ENCODE results near the gene VASN.
"Not testable (repeated sequence)": the region's sequence is repeated elsewhere in the genome, so short reads cannot be mapped to it uniquely, and the experiment has no call there.

Gene VASN

DNA sequence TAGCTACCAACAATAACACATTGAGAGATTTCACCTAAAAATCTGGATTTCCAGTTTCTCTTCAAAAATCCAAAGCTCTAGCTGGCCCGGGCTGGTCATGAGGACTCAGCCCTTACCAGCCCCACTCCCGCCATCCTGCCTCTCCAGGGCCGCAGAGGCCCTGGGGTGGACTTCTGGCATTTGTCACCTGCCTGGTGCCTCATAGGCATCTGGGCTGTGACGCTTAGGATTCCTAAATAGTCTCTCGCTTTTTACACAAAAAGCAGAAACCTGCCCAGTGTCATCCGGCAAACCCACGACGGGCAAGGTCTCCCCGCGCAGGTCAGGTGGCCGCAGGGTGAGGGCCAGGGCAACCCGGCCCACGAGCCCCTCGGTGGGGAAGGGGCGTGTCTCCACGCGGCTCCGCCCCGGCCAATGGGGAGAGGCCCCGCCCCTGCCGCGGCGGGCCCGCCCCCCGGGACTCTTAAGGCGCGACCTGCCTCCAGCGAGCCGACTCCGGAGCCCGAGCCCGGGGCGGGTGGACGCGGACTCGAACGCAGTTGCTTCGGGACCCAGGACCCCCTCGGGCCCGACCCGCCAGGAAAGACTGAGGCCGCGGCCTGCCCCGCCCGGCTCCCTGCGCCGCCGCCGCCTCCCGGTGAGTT, at the start of gene VASN:
VASN (plus strand) TSS at position 492 of the 644 bp plus-strand sequence. CDS start 9,030 bp downstream, outside the sequence.
- peak; percentile 74 for DNase-seq

- no peak for DNase-seq
These were observed 49.3 kb upstream of the VASN start for GRCh38 chr16:4322121-4323052.

- no peak for DNase-seq
These were observed 48.4 kb upstream of the VASN start for GRCh38 chr16:4323071-4323844.

DNA sequence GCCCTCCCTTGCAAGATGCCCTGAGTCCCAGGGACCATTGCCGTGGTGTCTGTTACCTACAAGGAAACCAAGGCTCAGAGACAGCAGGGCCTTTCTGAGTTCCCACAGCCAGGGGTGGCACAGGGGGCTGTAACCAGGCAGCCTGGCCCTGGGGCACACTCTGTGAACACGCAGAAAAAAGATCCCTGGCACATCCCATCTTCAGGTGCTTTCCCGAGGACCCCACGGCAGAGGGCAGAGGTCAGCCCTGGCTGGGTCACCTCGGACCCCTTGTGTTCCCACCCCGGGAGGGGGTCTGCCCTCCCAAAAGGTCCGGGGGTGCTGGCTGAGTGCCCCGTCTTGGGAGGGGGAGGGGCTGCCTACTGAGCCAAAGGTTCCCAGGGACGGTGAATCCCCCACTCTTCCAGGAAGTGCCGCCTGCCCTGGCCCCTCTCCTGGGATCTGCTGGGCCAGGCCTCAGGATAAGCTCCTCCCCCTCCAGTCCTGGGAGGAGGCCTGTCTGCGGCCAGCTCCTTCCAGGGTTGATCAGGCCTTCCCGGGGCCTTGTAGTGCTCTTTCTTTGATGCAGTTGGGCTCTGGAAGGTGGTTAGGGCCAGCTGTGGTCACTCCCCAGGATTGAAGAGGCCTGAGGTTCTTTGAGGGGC, 47.7 kb upstream of the VASN start:
- no peak for DNase-seq

- DNase-seq: no peak
These were observed 47.0 kb upstream of the VASN start for GRCh38 chr16:4324492-4325252.

DNA sequence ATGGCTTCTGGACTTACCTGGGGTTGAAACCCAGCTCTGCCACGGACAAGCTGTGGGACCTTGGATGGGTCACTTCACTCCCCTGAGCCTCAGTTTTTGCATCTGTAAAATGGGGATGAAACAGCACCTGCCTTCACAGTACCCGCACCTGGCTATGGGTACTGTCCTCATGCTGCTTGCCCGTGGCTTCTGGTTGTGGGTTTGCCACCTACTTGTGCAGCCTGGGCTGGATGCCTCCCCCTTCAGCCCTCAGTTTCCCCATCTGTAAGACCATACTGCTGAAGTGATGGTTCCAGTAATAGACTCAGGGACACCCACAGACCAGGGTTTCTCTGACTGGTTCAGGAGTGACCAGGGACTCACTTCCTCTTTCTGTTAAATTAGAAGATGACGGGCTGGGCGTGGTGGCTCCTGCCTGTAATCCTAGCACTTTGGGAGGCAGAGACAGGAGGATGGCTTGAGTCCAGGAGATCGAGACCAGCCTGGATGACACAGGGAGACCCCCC, 46.3 kb upstream of the VASN start:
- DNase-seq: no peak

DNA sequence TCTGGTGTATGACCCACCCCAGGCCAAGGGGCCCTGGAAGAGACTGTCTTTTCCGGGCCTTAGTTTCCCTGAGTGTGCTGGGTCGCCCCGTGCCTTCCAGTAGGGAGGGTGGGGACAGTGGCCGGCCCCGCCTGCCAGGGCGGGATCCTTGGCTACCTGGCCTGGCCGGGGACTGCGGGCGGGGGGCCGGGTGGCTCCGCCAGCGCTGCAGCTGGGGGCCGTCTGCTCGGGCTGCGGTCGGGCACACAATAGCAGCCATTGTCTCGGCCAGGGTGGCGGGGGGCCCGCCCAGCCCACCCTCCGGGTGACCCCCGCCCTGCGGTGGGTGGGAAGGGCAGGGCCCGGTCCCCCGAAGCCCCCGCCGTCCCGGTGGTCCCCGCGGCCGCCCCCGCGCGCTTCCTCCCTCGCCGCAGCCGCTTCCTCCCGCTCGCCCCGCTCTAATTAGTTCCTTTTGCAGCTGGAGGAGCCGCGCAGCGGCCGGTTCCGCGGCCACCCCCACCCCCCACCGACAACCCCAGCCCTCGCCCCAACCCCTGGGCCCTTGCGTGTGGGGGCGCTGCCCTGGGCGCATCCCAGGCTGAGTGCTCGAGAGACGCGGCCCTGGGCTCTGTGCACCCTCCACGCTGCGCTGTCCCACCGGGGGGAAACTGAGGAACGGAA, 44.1 kb upstream of the VASN start:
- no peak for DNase-seq

GRCh38 chr16:4328046-4328781, 43.4 kb upstream of the VASN start:
- peak; percentile 59 for DNase-seq

DNA sequence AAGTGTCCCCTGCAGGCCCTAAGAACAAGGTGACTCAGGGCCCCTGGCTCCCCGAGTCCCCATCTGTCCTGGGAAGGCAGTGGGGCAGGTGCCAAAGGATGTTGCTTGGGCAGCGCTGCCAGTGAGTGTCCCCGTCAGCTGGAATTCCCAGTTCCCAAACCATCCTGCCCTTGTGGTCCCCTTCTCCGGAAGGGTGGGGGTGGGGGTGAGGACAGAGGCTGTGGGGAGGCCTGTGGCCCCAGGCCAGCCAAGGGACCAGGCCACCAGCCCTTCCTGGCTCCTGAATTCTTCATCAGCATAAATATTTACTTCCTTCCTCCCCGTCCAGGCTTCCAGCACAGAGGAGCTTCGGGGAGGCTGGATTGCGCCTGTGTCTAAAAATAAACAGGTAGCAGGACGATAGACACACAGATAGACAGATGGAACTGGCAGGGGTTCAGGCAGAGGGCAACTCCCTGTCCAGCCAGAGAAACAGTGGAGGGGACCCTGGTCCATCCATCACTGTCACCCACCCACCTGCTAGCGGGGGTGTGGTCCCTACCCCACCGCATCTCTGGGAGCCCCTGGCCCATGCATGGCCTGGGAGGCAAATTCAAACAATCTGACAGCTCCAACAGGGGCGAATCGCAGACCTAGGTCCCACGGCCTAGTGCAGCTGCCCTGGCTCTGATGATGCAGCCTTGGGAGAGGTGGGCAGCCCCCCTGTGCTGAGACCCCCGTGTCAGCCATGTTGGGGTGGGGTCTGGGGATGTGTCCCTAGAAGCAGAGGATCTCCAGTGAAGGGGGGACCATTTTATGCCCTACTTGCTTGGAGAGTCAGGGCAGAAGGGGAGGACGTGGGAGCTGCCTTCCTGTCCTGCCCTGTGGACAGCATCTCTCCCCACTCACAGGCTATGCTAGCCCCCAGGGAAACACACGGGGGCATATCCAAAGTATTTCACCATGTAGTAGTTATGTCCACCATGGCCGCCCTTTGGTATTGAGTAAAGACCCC, 42.6 kb upstream of the VASN start:
- DNase-seq: no peak

DNA sequence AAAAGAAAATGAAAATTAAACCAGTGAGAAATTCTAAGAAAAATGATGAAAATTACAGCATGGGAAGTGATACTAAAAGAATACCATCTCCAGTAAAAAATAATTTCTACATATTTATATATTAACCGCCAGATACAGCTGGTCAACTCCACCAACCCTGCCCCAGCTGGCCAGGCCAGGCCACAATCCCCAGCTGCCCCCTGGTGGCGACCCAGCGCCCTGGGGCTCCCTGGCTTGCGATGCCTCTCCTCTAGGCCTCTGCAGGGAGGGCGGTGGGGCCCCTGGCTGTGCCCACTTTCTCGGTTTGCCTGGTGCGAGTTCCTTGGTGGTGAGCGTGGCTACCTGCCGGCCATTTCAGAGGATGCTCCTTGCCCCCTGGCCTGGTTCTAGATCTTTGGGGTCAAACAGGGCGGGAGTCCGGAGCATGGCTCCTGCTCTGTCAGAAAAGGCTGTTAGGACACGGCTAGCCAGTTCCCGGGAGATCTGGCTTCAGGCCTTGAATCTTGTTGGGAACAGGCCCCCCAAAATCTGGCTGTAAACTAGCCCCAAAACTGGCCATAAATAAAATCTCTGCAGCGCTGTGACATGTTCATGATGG, 41.3 kb upstream of the VASN start:
- DNase-seq: peak; percentile 74

DNA sequence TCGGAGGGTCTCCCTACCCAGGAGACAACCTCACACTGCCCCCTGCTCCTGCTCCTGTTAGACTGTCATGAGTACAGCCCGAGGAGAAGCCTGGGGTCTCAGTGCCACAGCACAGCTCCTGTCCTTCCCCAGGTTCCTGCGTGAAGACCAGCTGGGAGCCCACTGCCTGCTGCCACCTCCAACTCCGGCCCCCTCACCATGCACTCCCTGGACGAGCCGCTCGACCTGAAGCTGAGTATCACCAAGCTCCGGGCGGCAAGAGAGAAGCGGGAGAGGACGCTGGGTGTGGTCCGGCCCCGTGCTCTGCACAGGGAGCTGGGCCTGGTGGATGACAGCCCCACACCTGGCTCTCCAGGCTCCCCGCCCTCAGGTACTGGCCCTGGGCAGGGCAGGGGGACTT, 39.6 kb upstream of the VASN start:
- DNase-seq: no peak

GRCh38 chr16:4332623-4333307, 38.9 kb upstream of the VASN start:
- DNase-seq: no peak

DNA sequence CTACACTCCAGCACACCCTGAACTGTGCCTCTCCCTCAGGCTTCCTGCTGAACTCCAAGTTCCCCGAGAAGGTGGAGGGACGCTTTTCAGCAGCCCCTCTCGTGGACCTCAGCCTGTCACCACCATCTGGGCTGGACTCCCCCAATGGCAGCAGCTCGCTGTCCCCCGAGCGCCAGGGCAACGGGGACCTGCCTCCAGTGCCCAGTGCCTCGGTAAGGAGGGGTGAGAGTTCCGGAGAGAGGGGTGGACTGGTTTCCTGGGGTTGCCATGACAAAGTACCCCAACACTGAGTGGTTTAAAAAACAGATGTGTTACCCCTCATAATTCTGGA, 38.4 kb upstream of the VASN start:
- no peak for DNase-seq

- not testable (repeated sequence) for DNase-seq
These were observed 37.9 kb upstream of the VASN start for GRCh38 chr16:4333714-4334113.

GRCh38 chr16:4334724-4335495, 36.7 kb upstream of the VASN start:
- DNase-seq: no peak

DNA sequence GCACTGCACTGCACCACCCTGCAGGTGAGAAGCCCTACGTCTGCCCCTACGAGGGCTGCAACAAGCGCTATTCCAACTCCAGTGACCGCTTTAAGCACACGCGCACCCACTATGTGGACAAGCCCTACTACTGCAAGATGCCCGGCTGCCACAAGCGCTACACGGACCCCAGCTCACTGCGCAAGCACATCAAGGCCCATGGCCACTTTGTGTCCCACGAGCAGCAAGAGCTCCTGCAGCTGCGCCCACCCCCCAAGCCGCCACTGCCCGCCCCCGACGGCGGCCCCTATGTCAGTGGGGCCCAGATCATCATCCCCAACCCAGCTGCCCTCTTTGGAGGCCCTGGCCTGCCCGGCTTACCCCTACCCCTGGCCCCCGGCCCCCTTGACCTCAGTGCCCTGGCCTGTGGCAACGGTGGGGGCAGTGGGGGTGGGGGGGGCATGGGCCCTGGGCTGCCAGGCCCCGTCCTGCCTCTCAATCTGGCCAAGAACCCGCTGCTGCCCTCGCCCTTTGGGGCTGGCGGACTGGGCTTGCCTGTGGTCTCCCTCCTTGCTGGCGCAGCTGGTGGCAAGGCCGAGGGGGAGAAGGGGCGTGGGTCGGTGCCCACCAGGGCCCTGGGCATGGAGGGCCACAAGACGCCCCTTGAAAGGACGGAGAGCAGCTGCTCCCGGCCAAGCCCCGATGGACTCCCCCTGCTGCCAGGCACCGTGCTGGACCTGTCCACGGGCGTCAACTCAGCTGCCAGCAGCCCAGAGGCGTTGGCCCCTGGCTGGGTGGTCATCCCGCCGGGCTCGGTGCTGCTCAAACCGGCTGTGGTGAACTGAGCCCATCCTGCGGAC, 34.7 kb upstream of the VASN start:
- no peak for DNase-seq

Measured in activated CD4-positive, alpha-beta T cell treated with anti-CD3 and anti-CD28 coated beads, Interleukin-2, Interleukin-6, amounts not matched to agents 100 ng/mL and 50 ng/mL, durations not matched to agents 16 hours and 8 hours (primary cell).